Activated CD4-positive, alpha-beta T cell treated with anti-CD3 and anti-CD28 coated beads, Interleukin-2, amount 50 U/mL, for 4 hours (primary cell): Measurements from ENCODE around the gene KRT12.
A peak's percentile ranks its signal among the peaks of the same experiment; 100 is the strongest.

Source experiments
- DNase-seq, 2 experiments: peaks; one replicate each; pipeline ENCODE4 v3.0.0-alpha.2; 2020

KRT12 gene

DNA sequence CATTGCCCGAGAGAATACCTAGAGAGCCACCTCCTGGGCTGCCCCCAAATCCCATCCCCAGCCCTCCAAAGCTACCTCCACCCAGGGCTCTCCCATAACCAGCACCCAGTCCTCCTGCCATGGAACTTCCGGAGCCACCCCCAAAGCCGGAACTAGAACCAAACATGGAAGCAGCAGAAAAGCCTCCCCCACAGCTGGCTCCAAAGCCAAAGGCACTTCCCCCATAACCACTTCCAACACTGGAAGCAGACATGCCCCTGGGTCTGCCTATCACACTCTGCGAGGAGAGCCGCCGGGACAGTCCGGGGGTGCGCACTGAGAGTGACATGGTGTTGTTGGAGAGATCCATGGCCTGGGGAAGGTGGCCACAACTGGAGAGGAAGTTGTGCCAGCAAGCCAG lies at the start of gene KRT12:
Gene KRT12 (minus strand): TSS at position 386 of the 400 bp plus-strand sequence. CDS start 37 bp downstream, at position 349.
- DNase-seq = no peak

GRCh38 chr17:40916366-40916765 lies 49.3 kb upstream of the KRT12 start:
- no peak for DNase-seq

DNA sequence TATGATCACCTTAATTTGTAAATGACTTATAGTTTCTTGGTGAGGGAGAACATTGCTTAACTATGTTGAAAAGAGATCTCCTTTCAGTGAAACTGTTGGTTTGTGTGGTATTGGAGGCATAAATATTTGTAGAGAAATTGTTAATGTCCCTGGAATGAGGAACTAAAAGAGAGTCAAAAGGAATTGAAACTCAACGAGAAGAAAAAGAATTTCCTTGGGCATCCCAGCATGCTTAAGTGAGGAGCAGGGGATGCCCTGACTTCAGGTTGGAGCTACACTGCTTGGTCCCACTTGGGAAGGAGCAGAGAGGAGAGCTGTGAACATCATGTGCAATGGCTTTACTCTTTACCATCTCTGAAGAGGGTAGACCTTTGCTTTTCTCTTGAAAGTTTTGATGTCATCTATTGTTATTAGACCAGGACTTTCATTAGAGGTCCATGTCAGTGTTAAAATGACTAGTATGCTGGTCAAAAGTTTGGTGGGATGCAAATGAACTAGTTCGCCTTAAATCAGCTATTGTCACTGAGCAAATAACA lies 48.8 kb upstream of the KRT12 start:
- no peak for DNase-seq

DNA sequence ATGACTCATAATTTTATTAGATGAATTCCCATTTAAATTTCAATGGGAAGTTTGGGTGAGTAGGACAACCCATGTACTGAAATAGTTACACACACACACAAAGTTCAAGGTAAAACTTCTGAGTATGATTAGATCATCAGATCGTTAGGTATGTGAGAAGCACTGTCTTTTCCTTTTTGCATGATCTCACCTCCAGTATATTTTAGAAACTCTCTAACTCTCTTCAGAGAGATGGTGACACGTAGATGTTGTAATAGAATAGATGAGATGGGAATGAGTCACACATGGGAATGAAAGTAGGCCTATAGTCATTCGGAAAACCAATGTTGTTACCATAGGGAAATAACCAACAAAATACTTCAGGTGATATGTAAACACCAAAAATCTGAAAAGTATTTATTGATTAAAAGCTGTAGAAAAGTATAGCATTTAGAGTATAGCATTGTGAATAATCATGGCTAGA lies 48.2 kb upstream of the KRT12 start:
- no peak for DNase-seq

- DNase-seq = no peak
Observed at GRCh38 chr17:40914075-40914855, 47.2 kb upstream of the KRT12 start.

DNA sequence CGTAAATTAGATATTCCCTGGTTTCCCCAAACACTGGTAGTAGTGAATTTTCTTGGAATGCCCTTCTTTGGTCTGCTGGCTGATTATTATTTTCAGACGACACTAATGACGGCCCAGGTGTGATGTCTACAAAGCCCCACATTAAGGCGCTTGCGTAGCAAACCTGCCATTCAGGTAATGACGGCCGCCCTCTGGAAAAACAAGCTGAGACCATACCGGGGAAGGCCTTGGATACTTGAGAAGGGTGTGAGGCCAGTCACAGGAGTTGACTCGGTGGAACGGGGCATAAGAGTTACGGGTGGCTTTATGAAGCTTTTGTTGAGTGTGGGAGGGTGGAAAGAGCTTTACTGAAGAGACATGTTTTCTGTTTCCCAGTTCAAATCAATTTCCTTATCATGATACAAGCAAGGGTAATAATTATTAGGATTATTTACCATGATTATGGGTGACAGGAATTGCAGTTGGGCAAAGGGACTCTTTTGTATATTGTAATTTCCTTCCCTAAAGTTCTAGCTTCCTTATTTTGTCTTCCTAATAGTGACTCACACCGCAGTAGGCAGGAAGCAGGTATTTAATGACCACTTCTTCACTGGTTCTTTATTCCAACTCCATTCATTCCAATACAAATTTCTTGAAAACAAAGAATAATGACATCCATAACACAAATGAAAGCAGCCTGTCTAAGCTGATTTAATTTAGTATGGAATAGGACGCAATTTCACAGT lies 45.6 kb upstream of the KRT12 start:
- no peak for DNase-seq

GRCh38 chr17:40910441-40910841 lies 43.4 kb upstream of the KRT12 start:
- DNase-seq = no peak

GRCh38 chr17:40909755-40910154 lies 42.7 kb upstream of the KRT12 start:
- no peak for DNase-seq

- peak; percentile 57 to 58 for DNase-seq
Observed at GRCh38 chr17:40909351-40909750, 42.3 kb upstream of the KRT12 start.

DNA sequence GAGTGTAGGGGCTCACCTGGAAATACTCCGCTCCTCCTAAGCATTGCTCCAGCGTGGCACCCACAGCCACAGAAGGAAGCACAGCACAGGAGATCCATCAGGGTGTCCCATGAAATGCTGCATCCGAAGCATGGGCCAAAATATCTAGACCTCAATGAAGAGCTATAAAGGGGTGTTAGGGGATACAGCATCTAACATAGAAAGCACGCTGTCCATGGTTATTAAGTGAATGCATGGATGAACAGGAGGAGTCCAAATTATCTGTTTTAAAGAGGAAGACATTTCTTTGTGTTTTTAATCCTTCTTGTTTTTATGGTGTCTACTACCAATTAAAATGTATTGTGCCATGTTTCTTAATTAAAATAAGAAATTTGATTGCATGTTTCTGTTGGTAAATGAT lies 39.6 kb upstream of the KRT12 start:
- no peak for DNase-seq

- no peak for DNase-seq
Observed at GRCh38 chr17:40905370-40905769, 38.3 kb upstream of the KRT12 start.

- no peak for DNase-seq
Observed at GRCh38 chr17:40903129-40903847, 36.3 kb upstream of the KRT12 start.

GRCh38 chr17:40902498-40902897 lies 35.5 kb upstream of the KRT12 start:
- no peak for DNase-seq

DNA sequence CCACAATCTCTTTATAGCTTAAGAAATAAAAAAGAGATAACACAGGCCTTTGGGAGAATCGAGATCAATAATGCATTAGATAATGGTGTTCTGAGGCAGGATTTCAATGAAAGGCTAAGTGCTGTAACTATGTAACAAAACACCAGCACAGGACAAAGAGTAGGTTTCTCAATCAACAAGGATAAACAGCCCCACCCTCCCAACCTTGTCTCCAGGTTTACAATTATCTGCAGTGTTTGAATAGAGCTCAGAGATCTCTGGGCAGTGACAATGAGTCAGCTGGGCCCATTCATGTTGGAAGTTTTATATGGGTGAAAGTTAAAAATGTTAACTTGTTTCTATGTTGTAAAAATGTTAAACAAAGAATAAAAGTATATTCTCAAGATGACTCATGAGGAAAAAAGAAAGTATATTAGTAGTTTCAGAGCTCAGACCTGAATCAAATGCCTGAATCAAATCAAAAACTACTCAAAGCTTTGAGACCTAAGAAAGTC lies 35.0 kb upstream of the KRT12 start:
- DNase-seq = no peak

- DNase-seq = no peak
Observed at GRCh38 chr17:40900809-40901356, 33.9 kb upstream of the KRT12 start.

GRCh38 chr17:40896916-40897455 lies 30.0 kb upstream of the KRT12 start:
- DNase-seq = no peak

DNA sequence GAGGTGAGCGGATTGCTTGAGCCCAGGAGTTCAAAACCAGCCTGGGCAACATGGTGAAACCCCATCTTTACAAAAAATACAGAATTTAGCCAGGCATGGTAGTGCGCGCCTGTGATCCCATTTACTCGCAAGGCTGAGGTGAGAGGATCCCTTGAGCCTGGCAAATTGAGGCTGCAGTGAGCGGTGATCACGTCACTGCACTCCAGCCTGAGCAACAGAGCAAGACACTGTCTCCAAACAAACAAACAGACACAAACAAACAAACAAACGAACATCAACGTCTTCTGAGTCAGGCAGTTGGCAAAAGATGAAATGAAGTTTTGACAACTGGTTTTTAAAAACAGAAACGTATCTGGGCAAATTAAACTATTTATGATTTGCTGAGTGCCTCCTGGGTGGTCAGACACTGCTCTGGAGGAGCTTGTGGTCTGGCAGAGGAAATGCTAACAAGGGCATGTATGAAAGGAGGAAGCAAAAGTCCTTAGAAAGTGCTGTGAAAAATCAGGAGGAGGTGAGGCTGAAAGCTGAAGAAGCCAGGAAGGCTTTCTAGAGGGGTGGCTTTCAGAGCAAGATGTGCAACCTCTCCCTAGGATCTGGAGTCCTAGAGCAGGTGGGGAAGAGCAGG lies 28.2 kb upstream of the KRT12 start:
- DNase-seq = no peak

GRCh38 chr17:40888196-40888720 lies 21.2 kb upstream of the KRT12 start:
- no peak for DNase-seq

- DNase-seq = no peak
Observed at GRCh38 chr17:40886090-40886489, 19.1 kb upstream of the KRT12 start.

- DNase-seq = no peak
Observed at GRCh38 chr17:40884708-40885512, 17.9 kb upstream of the KRT12 start, which contains the start of gene KRT20. KRT20 (minus strand) TSS chr17:40885242; CDS start chr17:40885185, 57 bp downstream.
